IMR-90 (cell line): ENCODE measurements around the gene MED19.

Experiments
- CTCF ChIP-seq: conservative IDR thresholded peaks from 2 replicates; pipeline ENCODE4 v1.5.1; 2012; ENCODE audit warnings: mild to moderate bottlenecking, low read depth, low read length, improper control_type of control experiment
- POLR2A ChIP-seq: IDR thresholded peaks from 2 replicates; pipeline ENCODE4 v1.6.1; 2012; ENCODE audit warnings: mild to moderate bottlenecking, low read depth, low read length
- RFX5 ChIP-seq: IDR thresholded peaks from 2 replicates; pipeline ENCODE4 v1.8.0; 2012; ENCODE audit warnings: low read depth, mild to moderate bottlenecking, low read length, moderate library complexity

DNA sequence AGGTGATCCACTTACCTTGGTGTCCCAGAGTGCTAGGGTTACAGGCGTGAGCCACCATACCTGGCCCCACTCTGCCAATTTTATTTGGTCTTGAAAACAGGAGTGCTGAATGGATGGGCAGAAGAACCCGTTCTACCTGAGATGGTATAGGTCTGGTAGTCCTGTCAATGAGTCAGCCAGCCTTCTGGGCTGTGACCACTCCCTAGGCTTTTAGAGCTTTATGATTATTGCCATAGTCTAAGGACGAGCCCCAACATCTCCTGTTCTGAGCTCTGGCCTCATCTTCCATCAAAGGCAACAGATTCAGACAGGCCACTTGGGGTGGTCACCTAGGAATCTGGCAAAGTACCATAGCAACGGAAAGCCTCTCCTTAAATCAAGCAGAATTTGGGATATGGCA lies 32.6 kb downstream of the MED19 start:
- no peak for TF ChIP-seq CTCF
- no peak for TF ChIP-seq POLR2A
- TF ChIP-seq RFX5 = no peak
